Kidney (tissue), 14 donors: ENCODE results near the gene TCP10L. TPM values are rescaled to one million over a fixed set of nuclear protein-coding genes. Genes with fewer than 3 reads are reported as not detected.
A peak's percentile ranks its signal among the peaks of the same experiment; 100 is the strongest.
"Not testable (repeated sequence)": the region's sequence is repeated elsewhere in the genome, so short reads cannot be mapped to it uniquely, and the experiment has no call there.

Experiments
- DNase-seq, 5 donors: peaks; one replicate each; pipeline ENCODE4 v3.0.0-alpha.2; 2013 to 2020
- FAIRE-seq: peaks from 2 replicates; lab custom pipeline; 2012; peaks lifted over from hg19 to GRCh38; lab: Jason Lieb, UNC
- H3K27ac ChIP-seq, 2 donors: one replicate each; pipeline ENCODE4 v1.7.0; 2013; ENCODE audit warnings: low read depth in 2 of 2, low read length in 2 of 2, inconsistent platforms in 1 of 2
- H3K27me3 ChIP-seq: one replicate; pipeline ENCODE4 v1.7.1; 2013; ENCODE audit warnings: low read length, inconsistent platforms; ENCODE audit not compliant: control insufficient read depth, insufficient read depth
- H3K36me3 ChIP-seq, 3 donors: one replicate each; pipeline versions ENCODE4 v1.7.0 to v1.7.1; 2013; ENCODE audit warnings: low read length in 3 of 3, control low read depth in 1 of 3, inconsistent platforms in 1 of 3; ENCODE audit not compliant: insufficient read depth in 3 of 3, control insufficient read depth in 2 of 3
- H3K4me1 ChIP-seq, 3 donors: one replicate each; pipeline versions ENCODE4 v1.7.0 to v1.7.1; 2013; ENCODE audit warnings: low read length in 3 of 3, inconsistent platforms in 1 of 3, low read depth in 1 of 3; ENCODE audit not compliant: control insufficient read depth in 2 of 3, insufficient read depth in 2 of 3
- H3K4me3 ChIP-seq, 3 donors: one replicate each; pipeline versions ENCODE4 v1.7.0 to v1.8.1; 2013; ENCODE audit warnings: low read length in 3 of 3, control low read depth in 1 of 3, inconsistent platforms in 1 of 3
- H3K9ac ChIP-seq, 3 donors: one replicate each; pipeline versions ENCODE4 v1.7.0 to v1.7.1; 2013; ENCODE audit warnings: low read length in 3 of 3, control low read depth in 1 of 3, inconsistent platforms in 1 of 3
- H3K9me3 ChIP-seq, 3 donors: one replicate each; pipeline versions ENCODE4 v1.7.0 to v1.7.1; 2013; ENCODE audit warnings: low read length in 3 of 3, control low read depth in 1 of 3, inconsistent platforms in 1 of 3; ENCODE audit not compliant: control insufficient read depth in 2 of 3, insufficient read depth in 1 of 3
- intact Hi-C: fragments of 100-400 bp; cut with DNase I; formaldehyde crosslinking; loops from one replicate; pipeline ENCODE4 v1.11.1; 2022
- polyA plus RNA-seq: library from polyadenylated mRNA; stranded (reverse); fragments of 350-450 nt; fragmentation: Illumina TruSeq; extraction: RNeasy Lipid Tissue Mini Kit (QIAGEN cat#74804); gene quantifications from one replicate; pipeline ENCODE4 v1.2.3, GENCODE V29; 2014; ENCODE audit warnings: low read depth, low replicate concordance; ENCODE audit not compliant: insufficient read depth
- total RNA-seq: library from RNA; stranded (reverse); fragmentation: NEBNext Ultra II Directional; extraction: Animal tissue kit (Norgen Biotek cat#: 25700); gene quantifications from one replicate; pipeline ENCODE4 v1.2.1, GENCODE V29; 2021
- TF ChIP-seq, protein P1 (sequence below): IDR thresholded peaks from 3 replicates; pipeline ENCODE4 v1.5.1; 2012; ENCODE audit warnings: mild to moderate bottlenecking, moderate library complexity, borderline replicate concordance; ENCODE audit not compliant: insufficient read depth; ENCODE audit errors: extremely low read depth
- donor health status: control.
- donor health status: control.
- donor health status: control.
- donor health status: control.
- donor health status: control.
- donor health status: DM: yes; HTN: yes; CAD: no.
- donor health status: Normal renal cell carcinoma (clear cell type).

The TCP10L gene
- total and polyA plus RNA-seq, 2 donors from 2014 or later = 2.2 to 5.2 TPM

GRCh38 chr21:32562915-32563314 lies 22.4 kb downstream of the TCP10L start:
- no peak for DNase-seq
- Histone ChIP-seq H3K4me3 (no peak overlapping the region), H3K9me3 (peaks cover 0 to 6% (median 0%) of the 10 kb centered on the region in 3 donors), H3K4me1 (no peaks in the 10 kb centered on the region), H3K27ac (no peak overlapping the region), H3K36me3 (no peaks in the 10 kb centered on the region), H3K9ac (no peak overlapping the region), H3K27me3 (no peaks in the 10 kb centered on the region)
- TF ChIP-seq, protein P1, sequence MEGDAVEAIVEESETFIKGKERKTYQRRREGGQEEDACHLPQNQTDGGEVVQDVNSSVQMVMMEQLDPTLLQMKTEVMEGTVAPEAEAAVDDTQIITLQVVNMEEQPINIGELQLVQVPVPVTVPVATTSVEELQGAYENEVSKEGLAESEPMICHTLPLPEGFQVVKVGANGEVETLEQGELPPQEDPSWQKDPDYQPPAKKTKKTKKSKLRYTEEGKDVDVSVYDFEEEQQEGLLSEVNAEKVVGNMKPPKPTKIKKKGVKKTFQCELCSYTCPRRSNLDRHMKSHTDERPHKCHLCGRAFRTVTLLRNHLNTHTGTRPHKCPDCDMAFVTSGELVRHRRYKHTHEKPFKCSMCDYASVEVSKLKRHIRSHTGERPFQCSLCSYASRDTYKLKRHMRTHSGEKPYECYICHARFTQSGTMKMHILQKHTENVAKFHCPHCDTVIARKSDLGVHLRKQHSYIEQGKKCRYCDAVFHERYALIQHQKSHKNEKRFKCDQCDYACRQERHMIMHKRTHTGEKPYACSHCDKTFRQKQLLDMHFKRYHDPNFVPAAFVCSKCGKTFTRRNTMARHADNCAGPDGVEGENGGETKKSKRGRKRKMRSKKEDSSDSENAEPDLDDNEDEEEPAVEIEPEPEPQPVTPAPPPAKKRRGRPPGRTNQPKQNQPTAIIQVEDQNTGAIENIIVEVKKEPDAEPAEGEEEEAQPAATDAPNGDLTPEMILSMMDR = no peak
- FAIRE-seq = no peak
- intact Hi-C loops = no loop called here

DNA sequence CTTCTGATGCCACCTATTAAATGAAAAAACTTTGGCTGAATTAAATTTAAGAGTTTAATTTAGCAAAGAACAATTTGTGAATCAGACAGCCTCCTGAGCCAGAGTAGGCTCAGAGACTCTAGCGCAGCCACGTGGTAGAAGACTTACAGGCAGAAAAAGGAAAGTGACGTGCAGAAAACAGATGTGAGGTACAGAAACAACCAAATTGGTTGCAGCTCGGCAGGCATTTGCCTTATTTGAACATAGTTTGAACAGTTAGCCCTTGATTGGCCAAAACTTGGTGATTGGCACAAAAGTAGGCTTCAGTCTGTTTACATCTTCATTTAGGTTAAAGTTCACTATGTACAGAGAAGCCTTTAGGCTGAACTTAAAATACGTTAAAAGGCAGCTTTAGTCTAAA lies 22.9 kb downstream of the TCP10L start:
- DNase-seq (peak in 3 of 5 donors; percentile 22 to 69 (median 46)), FAIRE-seq (no peak)
- no peaks in the 10 kb centered on the region for H3K36me3 ChIP-seq
- H3K4me3 ChIP-seq = no peak overlapping the region
- intact Hi-C loops = no loop called here
- peaks cover 0 to 6% (median 0%) of the 10 kb centered on the region in 3 donors for H3K9me3 ChIP-seq
- TF ChIP-seq, protein P1 = peak; percentile 35
- H3K27me3 ChIP-seq = no peaks in the 10 kb centered on the region
- H3K9ac ChIP-seq = no peak overlapping the region
- H3K27ac ChIP-seq = no peak overlapping the region
- H3K4me1 ChIP-seq = no peaks in the 10 kb centered on the region

GRCh38 chr21:32561476-32561875 lies 23.8 kb downstream of the TCP10L start:
- FAIRE-seq, H3K9ac ChIP-seq, DNase-seq, intact Hi-C loops, H3K27ac ChIP-seq, H3K4me1 ChIP-seq, H3K4me3 ChIP-seq, H3K27me3 ChIP-seq, H3K36me3 ChIP-seq, H3K9me3 ChIP-seq: not testable (repeated sequence)

GRCh38 chr21:32560896-32561295 lies 24.4 kb downstream of the TCP10L start:
- no peak overlapping the region for H3K9ac ChIP-seq
- H3K9me3 ChIP-seq = peaks cover 0 to 6% (median 0%) of the 10 kb centered on the region in 3 donors
- H3K27ac ChIP-seq = no peak overlapping the region
- intact Hi-C loops = no loop called here
- no peaks in the 10 kb centered on the region for H3K36me3 ChIP-seq
- no peaks in the 10 kb centered on the region for H3K27me3 ChIP-seq
- FAIRE-seq = no peak
- TF ChIP-seq, protein P1 = no peak
- DNase-seq = no peak
- no peaks in the 10 kb centered on the region for H3K4me1 ChIP-seq
- H3K4me3 ChIP-seq = no peak overlapping the region
